Effector CD8-positive, alpha-beta T cell (primary cell): Measurements from ENCODE around the gene PLCB4.

ENCODE experiments used
- DNase-seq: peaks from one replicate; lab custom pipeline; 2025; lab: John Stamatoyannopoulos, UW

PLCB4 gene

DNA sequence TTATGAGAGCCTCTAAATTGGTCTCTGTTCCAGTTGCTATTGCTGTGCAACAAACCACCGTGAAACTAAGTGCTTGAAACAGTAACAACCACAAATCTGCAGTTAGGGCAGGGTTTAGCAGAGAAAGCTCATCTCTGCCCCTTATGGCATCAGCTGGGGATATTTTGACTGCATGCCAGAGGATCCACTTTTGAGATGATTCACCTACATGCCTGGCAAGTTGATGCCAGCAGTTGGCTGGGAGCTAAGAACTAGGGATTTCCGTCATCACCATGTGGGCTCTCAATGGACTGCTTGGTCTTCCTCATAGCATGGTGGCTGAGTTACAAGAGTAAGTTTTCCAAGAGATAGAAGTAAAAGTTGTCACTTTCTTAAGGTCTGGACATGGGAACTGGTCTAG lies 35.1 kb downstream of the PLCB4 start:
- DNase-seq: no peak

DNA sequence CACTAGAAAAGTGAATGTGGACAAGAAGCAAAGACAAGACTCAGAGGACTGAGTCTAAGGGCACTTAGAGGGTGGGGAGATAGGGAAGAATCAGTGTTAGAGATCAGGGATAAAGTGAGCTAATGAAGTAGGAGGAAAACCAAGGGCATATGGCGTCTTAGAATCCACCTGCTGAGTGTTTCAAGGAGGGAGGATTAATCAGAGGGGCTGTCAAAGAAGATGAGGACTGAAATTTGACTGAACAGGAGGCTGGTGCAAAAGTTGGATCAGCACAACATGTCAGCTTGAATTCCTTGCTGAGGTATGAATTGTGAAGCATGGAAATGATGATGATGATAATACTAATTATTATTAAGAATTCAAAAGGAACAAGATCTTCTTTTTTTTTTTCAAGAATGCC lies 39.4 kb downstream of the PLCB4 start:
- no peak for DNase-seq

DNA sequence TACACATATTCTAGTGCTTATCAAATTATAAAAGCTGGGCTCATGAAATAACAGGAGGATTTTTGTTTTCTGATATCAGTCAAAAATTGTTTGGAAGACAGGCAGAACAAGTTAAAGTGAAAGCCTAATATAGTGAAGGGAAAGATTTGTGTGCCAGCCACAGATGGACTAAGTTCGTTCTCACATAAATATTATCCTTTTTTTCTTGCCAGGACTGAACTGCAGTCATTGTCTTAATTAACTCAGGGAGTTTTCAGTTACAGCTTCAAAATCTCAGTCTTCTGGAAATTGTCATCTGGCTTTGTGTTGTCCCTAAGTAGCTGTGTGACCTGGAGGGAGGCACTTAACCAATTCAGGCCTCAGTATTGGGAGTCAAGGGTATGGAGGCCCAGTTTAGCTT lies 40.7 kb downstream of the PLCB4 start:
- DNase-seq: no peak

DNA sequence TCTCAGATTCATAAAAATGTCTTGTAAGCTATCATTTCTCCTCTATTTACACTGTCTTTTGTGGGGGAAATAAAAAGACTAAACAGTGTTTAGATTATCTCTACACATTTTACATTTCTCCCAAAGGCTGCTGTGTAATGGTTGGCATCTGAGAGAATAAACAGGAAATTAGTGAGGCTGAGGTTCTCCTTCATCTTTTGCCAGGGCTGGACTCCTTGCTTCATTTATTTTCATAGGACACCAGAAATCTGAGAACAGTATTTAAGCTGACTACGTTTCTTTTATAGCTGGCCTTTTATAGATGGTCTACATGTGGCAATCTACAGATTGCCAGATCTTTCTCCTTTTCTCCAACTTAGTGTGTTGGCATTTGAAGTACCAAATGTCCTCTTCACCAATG lies 41.5 kb downstream of the PLCB4 start:
- DNase-seq: no peak

DNA sequence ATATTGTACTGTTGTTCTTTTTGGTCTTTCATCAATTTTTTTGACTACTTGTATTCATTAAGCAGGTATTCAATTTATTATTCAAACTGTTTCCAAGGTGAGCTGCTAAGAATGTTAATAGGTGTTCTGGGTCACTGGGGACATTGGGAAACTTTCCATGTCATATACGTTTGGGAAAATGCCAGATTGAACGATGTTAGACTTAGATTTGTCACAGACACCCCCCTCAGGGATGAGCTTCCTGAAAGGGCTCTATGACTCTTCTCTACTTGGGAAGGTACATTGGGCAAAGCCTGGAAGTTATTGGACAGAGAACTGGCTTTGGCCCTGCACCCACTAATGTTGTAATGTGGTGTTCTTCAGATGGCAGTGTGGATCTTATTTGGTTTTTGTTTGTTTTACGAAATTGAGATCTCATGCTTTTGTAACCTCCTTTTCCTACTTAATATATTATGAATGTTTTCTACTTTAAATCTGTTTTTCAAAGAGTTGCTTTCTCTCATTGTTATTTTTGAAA lies 42.1 kb downstream of the PLCB4 start:
- no peak for DNase-seq

DNA sequence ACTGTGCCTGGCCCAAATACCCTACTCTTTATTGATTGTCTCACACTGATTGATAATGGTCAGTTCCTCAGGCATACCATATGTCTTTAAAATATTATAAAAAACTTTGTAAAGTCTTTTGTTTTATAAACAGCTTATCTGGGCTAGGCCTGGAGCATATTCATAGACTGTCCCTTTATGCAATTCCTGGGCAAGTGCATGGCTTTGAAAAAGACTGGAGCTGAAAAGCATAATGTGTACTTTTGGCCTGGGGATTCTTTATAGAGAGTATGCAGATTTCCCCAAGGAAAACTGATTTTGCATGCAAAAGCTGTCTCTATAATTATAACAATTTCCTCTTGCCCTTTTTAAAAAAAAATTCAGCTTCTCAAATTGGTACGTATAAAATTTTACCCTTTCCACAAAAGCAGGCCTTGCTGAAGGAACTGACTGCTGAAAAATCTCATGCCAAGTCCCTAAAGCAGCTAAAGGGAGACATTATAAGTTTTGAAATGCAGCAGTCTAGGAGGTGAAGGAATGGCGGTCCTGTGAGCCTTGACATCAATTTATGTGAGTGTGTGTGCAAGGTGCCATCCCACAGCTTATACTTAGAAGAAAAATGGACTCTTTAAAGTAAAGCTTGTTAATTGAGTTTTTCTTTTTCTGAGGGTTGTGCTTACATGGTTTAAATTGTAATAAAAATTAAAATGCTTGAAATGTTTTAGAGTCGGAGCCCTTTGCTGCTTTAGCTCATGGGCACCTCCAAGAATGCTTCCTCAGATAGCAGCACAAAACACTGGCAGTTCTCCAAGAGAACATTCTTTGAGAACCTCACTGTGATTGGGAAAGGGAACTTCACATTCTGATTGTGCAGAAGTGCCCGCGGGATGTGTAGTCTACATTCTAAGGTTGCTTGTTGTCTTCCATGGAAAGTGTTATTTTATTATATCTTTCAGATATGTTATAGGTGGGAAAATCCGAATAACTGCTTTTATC lies 43.9 kb downstream of the PLCB4 start:
- no peak for DNase-seq

DNA sequence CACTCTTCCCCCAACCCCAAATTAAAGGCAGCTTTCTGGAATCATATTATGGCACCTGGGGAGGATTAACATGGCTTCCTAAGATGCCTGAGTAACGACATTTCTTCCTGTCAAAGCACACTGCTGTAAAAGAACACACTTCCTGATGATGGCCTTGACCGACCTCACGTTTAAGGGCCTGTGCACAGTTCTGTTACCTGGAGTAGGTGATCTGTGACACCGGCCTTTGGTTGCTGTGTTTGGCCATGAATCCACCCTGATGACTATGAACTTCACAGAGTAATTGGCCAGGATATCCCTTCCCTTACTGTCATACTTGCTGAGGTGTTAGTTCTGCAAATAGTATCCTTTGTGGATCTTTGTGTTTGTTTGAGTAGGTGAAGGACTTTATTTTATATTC lies 45.8 kb downstream of the PLCB4 start:
- no peak for DNase-seq

DNA sequence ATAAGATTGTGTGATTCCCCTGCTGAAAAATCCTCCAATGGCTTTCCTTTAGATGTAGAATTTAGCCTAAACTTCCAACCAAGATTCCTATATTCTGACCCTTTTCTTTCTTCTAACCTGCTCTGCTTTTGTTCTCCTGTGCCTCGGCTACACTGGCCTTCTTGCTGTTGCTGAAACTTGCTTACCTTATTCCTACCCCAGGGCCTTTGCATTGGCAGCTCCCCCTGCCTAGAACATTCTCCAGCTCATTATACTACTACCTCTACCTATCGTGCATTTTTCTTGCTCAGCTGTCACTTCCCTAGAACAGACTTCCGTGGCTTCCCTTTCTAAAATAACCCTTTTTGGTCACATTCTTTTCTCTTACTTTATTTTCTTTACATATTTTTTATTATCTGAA lies 48.7 kb downstream of the PLCB4 start:
- no peak for DNase-seq

DNA sequence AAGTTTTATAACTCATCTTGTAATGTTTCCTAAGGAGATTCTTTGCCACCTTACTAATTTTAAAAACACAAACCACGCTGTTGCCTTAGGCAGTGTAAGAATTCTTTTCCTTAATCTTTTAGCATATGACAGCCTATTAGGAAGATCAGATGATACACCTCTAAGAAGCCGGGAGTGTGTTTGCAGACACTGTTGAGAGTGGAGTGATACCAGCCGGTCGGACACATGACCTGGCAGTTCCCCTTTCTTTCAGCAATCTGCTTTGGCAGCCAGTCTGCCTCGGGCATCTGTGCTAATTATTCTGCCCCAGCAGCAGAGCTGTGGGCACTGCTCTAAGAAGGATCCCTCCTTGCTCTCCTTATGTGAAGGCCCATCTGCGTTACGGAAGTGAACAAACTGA lies 50.9 kb downstream of the PLCB4 start:
- no peak for DNase-seq

DNA sequence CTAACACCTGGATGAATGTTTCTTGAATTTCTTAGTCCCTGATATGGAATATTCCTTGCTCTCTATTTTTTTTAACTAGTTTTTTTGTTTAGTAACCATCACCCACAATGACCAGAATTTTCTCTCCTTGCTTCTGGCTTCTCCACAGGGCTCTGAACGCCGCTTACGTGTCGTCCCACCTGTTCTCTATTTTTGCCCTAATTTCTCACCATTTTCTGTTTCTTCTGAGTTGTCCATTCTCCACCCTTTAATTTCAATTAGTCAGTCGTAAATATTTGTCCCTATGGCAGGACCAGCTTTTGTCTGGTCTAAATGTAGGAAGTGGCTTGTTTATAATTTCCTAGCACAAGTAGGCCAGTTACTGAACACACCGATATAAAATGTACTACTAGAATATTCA lies 52.3 kb downstream of the PLCB4 start:
- no peak for DNase-seq

DNA sequence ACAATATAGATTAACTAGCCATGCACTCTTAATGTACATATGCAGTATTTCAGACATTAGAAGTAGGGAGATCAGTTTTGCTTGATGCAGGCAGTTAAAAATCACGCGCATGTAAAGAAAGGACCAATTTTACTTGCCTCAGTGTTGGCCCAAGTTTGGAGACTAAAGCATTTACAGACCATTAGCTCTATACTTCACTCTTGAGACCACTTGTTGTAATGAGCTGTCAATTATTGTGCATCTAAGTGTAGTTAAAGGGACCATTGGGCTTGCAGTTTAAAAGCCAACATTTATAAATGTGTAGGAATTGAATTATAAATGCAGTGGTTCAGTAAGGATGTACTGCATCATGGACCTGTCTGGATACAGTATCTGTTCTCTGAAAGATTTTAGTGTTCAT lies 53.7 kb downstream of the PLCB4 start:
- DNase-seq: no peak

DNA sequence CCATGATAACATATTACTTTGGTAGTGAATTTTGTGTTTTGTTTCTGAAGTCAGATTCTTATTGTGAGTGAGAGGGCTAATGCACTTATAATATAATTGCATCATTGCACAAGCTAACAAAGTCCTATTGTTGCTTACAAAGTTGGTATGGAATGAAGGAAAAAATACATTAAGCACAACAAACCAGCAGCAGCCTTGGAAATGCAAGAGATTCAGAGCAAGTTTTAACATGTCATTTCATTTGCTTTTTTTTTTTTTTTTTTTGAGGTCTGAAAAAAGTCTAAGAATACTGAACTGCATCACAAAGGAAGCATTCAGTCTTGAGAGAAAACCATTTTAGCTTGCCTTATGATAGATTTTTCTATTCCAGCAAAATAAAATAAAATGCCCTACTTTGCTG lies 57.6 kb downstream of the PLCB4 start:
- no peak for DNase-seq

DNA sequence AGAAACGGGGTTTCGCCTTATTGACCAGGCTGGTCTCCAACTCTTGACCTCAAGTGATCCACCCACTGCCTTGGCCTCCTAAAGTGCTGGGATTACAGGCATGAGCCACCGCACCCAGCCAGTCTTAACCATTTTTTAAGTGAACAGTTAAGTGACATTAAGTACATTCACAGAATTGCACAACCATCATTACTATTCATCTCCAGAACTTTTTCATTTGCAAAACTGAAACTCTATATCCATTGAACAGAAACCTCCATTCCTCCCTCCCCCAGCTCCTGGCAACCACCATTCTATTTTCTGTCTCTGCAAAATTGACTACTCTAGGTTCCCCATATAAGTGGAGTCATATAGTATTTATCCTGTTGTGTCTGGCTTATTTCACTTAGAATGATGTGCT lies 59.7 kb downstream of the PLCB4 start:
- no peak for DNase-seq

DNA sequence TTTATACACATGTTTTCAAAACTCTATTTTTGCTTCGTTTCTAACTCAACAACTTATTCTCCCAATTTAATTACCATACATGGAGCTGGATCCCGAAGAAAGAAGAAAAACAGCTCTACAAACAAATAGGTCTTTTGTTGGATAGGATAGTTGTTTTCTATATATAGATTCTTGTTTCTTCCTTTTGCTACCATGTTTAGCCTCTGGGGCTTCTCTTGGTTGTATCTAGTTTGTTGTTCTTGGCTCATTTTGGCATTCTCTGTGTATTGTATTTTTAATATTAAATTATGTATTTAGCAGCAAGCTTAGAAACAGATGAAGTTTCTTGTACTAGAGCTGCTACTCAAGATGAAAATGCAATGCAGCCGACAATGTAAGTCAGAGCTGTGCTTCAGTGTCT lies 60.9 kb downstream of the PLCB4 start:
- no peak for DNase-seq

DNA sequence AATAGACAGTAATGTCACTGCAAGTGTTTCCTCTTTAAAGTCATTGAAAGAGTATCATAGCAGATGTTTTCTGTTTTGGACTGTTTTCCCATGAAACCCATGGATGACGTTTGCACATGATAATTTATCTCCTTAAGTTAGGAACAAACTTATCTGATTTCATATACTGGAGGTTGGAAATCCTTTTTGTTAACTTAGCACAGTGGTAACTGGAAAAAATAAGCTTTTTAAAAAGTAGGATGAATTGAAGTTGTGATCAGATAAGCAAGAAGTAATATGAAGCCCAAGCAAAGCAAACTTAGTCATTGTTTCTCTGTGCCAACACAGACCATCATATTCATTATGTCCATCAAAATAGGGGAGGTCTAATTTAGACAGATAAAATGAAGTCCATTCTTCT lies 61.6 kb downstream of the PLCB4 start:
- DNase-seq: no peak

DNA sequence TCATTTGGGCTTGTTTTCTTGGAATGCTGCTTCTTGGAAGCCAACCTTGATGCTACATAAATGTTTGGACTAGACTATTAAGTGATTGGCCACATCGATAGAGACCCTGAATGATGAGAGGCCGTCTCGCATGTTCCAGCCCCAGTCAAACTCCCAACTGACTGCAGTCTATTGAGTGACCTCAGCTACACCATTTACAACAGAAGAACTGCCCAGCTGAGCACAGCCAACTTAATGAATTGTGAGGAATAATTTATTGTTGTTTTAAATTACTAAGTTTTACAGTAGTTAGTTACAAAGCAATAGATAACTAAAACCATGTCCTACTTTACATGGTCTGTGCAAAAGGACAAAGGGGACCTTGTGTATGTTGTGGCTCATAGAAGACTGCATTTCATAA lies 63.0 kb downstream of the PLCB4 start:
- DNase-seq: no peak

DNA sequence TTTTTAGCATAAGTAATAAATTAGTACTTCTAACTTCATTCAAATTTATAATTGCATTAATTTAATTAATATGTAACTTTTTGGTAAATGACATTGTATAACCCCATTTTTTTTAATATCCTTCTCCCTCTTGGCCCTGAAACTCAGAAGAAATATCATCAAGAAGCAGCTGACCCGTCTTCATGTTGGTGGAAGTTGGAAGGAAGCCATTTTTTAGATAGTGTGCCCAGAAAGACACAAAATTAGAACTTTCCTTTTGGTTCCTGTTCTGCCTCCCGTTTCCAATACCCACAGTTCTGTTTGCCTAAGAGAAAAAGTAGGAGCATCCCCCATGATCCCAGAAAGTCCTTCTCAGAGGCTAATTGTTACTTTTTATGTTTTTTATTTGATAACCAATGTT lies 65.5 kb downstream of the PLCB4 start:
- no peak for DNase-seq

DNA sequence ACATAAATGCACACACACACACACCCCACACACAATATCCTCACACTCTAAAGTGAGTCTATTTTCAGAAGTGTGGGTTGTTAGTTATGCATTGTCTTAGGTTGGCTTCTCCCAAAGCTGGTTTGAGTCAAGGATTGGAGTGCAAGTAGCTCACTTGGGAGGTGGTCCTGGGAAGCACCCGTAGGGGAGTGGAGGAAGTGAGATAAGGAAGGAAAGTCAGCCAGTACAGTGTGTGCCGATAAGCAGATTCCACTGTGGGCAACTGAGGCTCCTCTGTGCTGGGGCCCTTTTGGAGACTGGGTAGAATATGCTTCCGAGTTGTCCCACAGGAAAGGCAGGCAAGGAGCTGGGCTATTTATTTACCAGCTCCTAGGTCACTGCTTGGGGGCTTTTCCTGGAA lies 67.2 kb downstream of the PLCB4 start:
- DNase-seq: no peak

DNA sequence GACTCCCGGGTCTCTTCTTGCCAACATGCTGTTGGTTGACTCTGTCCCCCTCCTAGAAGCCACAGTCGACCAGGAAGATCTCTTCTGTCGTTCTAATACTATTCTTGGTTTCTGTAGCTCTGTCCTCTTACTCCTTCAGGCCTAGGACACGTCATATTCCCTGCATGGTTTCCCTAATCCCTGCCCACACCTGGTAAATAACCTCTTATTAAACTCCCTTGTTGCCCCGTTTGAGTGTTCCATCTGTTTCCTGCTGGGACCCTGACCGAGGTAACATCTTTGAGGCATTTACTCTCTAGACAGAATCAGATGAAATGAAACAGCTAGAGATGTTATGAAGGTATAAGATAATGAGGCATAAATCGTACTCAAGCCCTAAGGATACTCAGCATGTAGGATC lies 68.1 kb downstream of the PLCB4 start:
- no peak for DNase-seq

DNA sequence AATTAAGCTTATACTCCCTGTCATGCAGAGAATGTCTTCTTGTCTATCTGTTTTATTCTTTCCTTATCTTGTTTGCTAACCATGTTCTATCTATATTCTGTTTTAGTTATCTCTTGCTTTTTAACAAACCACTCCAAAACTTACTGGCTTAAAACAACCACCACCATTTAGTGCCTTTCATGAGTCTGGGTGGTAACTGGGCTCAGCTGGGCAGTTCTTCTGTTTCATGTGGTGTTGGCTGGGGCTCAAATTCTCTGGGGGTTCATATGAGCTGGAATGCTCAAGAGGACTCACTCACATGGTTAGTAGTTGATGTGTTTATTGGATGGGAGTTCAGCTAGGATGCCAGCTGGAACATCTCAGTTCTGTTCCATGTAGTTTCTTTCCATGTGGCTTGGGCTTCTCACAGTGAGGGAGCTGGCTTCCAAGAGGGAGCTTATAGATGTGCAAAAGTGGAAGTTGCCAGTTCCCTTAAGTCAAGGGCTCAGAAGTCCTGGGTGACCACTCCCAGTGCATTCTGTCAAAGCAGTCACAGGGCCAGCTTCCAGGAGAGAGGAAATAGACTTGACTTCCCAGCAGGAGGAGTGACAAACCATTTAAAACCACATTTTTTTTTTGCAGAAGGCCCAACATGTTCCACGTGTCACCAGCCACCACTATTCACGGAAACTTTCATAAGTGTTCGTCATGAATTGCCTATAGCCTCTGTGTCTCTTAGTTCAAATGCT lies 70.4 kb downstream of the PLCB4 start:
- no peak for DNase-seq

DNA sequence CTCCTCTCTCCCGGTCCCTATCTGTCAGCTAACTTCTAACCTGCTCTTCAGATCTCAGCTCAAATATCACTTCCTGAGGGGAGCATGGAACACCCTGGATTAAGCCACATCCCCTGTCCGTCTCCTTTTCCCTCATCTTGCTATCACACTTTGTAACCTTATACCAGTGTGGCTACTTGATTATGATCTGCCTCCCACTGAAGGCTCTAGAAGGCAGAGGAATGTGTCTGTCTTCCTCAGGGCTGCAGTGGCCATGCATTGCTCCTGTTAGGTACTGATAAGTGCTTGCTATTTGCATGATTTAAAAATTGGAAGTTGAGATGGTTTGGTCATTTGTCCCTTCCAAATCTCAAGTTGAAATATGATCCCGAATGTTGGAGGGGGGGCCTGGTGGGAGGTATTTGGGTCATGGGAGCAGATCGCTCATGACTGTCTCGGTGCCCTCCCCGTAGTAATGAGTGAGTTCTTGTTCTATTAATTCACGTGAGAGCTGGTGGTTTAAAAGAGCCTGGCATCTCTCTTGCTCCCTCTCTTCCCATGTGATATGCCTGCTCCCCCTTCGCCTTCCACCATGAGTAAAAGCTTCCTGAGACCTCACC lies 71.4 kb downstream of the PLCB4 start:
- no peak for DNase-seq

DNA sequence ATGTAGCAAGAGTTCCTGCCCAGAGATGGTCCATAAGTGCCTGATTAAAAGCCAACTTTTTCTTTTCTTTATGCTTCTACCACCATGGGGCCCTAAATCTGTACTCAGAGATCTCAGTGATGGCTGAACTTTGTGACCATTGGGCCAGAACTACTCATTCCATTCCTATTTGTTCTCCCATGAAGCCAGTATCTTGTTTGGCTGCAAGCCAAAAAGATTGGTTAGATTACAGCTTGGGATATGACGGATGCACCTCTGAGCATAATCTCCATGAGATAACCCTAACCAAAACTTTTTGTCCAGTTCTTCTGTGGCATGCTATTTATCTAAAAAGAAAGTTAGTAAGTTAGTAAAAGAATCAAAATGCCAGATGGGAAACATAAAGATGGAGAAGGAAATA lies 72.2 kb downstream of the PLCB4 start:
- DNase-seq: no peak

DNA sequence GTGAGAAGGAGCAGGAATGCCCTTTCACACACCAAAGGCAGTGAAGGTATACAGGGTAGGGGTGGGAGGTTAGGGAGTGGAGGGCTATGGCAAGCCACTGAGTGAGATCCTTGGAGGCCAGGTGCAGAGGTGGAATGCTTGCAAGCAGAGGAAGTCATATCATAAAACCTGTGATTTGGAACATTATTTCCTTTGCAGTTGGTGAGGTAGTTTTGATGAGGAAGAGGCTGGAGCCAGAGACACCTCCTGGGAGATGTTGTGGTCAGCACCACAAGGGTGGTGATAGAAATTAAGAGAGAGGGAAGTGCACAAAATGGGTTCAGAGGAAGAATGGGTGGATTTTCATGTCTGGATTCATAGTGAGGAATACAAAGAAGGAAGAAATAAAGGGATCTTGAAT lies 73.0 kb downstream of the PLCB4 start:
- DNase-seq: no peak
